Upper lobe of left lung (tissue), 4 donors: ENCODE measurements around the gene CFAP157.

Experiments
- CTCF ChIP-seq, 6 experiments: fragments of 450-650 bp in 4 of 6; fragments of 200-600 bp in 2 of 6; sonication (generic) in 2 of 6; IDR thresholded peaks; one replicate each; pipeline ENCODE4 v1.5.1; 2016 to 2019; ENCODE audit warnings: antibody characterized with exemption in 6 of 6
- EP300 ChIP-seq, 4 donors: sonication (generic); formaldehyde crosslinking; IDR thresholded peaks; one replicate each; pipeline ENCODE4 v1.5.1; 2017; ENCODE audit warnings: antibody characterized with exemption in 4 of 4, control low read depth in 2 of 4
- POLR2A ChIP-seq, 4 donors: fragments of 450-650 bp; IDR thresholded peaks; one replicate each; pipeline ENCODE4 v1.5.1; 2016 to 2017; ENCODE audit warnings: antibody characterized with exemption in 4 of 4, mild to moderate bottlenecking in 2 of 4
- POLR2AphosphoS5 ChIP-seq, 2 donors: sonication (generic); formaldehyde crosslinking; IDR thresholded peaks; one replicate each; pipeline ENCODE4 v1.5.1; 2017; ENCODE audit warnings: antibody characterized with exemption in 2 of 2

- no peak for TF ChIP-seq POLR2AphosphoS5 (IDR thresholded peaks at IDR 0.05)
- no peak for TF ChIP-seq CTCF (IDR thresholded peaks at IDR 0.05)
- no peak for TF ChIP-seq POLR2A (IDR thresholded peaks at IDR 0.05)
- TF ChIP-seq EP300 (IDR thresholded peaks at IDR 0.05): no peak
Observed at GRCh38 chr9:127664324-127664677, 42.5 kb upstream of the CFAP157 start.
